Measurements from ENCODE around the gene KRI1. TPM values are rescaled to one million over a fixed set of nuclear protein-coding genes. Genes with fewer than 3 reads are reported as not detected.

KRI1 gene
- total and polyA plus RNA-seq, 2 of the 8 experiments (the other 6 are each of a cell fraction or from before 2014, with no cell fraction given): 14.2 to 45.2 TPM

DNA sequence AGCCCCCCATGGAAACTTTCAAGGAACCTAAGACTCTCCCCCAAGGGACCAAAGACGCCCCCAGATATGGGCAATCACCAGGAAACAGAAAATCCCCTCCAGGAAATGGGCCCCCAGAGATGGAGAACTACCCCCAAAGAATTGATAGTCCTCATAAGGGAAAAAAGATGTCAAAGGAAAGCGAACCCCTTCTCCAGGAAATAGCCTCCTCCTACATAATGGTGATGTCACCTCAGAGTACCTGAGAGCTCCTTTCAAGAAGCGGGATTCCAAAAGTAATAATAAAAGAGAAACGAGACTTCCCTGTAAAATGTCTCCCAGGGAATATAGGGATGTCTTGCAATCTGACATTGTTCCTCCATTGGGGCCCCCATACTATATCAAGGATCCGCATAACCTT, 1.8 kb upstream of the KRI1 start:
- Histone ChIP-seq H2AFZ (ENCODE audit: low read length) (no peak overlapping the region), H4K91ac (replicated peaks; ENCODE audit: insufficient read length, low read length) (no peak overlapping the region), H3K56ac (replicated peaks; ENCODE audit: insufficient read length, low read depth, low read length) (no peak overlapping the region), H2BK12ac (ENCODE audit: low read depth, low read length) (no peak overlapping the region), H2BK20ac (ENCODE audit: low read length) (no peak overlapping the region), H2BK120ac (replicated peaks; ENCODE audit: low read depth, low read length) (no peak overlapping the region), H3K4ac (replicated peaks; ENCODE audit: insufficient read length, low read depth, low read length) (no peak overlapping the region), H3K4me2 (ENCODE audit: insufficient read depth in 1 of 2, low read depth in 2 of 2, low read length in 2 of 2) (peak overlapping the region; percentile 81 to 82), H4K5ac (ENCODE audit: insufficient read length, low read depth, low read length) (no peak overlapping the region), H3K9me3 (ENCODE audit: insufficient read depth in 2 of 2, low read depth in 1 of 2, low read length in 1 of 2) (no peaks in the 10 kb centered on the region), H3K9ac (replicated peaks in 1 of 4; ENCODE audit: extremely low read depth in 1 of 4, low read depth in 3 of 4, low read length in 3 of 4) (no peak overlapping the region), H3K4me1 (replicated peaks in 1 of 4; ENCODE audit: control insufficient read depth in 3 of 4, insufficient read depth in 4 of 4, low read length in 3 of 4) (peaks cover 0 to 19% (median 9%) of the 10 kb centered on the region in 4 experiments; a peak in 6 of 7 replicates), H3K27ac (ENCODE audit: low read depth, low read length) (no peak overlapping the region), H3K36me3 (ENCODE audit: control insufficient read depth in 2 of 4, insufficient read depth in 4 of 4, low read length in 3 of 4) (peaks cover 0 to 8% (median 1%) of the 10 kb centered on the region in 4 experiments; a peak in 3 of 8 replicates), H3K14ac (ENCODE audit: insufficient read length) (no peak overlapping the region), H2BK5ac (ENCODE audit: low read depth, low read length) (no peak overlapping the region), H3K23ac (ENCODE audit: insufficient read length) (no peak overlapping the region), H3K79me1 (ENCODE audit: low read depth, low read length) (peaks cover 4% of the 10 kb centered on the region; the same call in 1 of the 2 replicates), H3K79me2 (ENCODE audit: control insufficient read depth in 1 of 2, insufficient read depth in 2 of 2, low read length in 2 of 2) (peaks cover 0 to 10% of the 10 kb centered on the region in 2 experiments; a peak in 2 of 4 replicates), H2AK5ac (ENCODE audit: low read depth, low read length) (no peak overlapping the region), H3K27me3 (replicated peaks in 1 of 4; ENCODE audit: control insufficient read depth in 3 of 4, extremely low read depth in 1 of 4, insufficient read depth in 3 of 4, low read length in 3 of 4) (peaks cover 0 to 10% (median 7%) of the 10 kb centered on the region in 4 experiments; a peak in 4 of 7 replicates), H3K4me3 (ENCODE audit: extremely low read depth in 1 of 4, insufficient read depth in 2 of 4, low read depth in 3 of 4, low read length in 4 of 4) (peak overlapping the region; percentile 54 to 69 (median 58); a peak in 7 of 8 replicates), H3K18ac (ENCODE audit: extremely low read depth, low read length) (no peak overlapping the region), H4K20me1 (replicated peaks in 1 of 2; ENCODE audit: control insufficient read depth in 1 of 2, insufficient read depth in 2 of 2, low read length in 2 of 2) (peaks cover 0 to 4% of the 10 kb centered on the region in 2 experiments), H2BK15ac (ENCODE audit: low read length) (no peak overlapping the region), H4K8ac (ENCODE audit: extremely low read depth, insufficient read depth, low read length) (no peak overlapping the region), H3K23me2 (ENCODE audit: low read depth, low read length) (peaks cover 18% of the 10 kb centered on the region)
- WGBS, 2 experiments (ENCODE audit: extremely low coverage in 1 of 2, insufficient coverage in 1 of 2, insufficient read length in 1 of 2, insufficient replicate concordance in 2 of 2, low coverage in 1 of 2, low lambda C conversion rate in 2 of 2, missing lambda C conversion rate in 1 of 2): 43% methylated on average over 5 of the region's 5 CpGs; no CpG with 5 or more reads in 1 of the 2 experiments
- DNase-seq (ENCODE audit: low read depth in 1 of 2, low spot score in 2 of 2) (no peak), FAIRE-seq (no peak)
- POLR2A ChIA-PET (ENCODE audit: partially characterized antibody): interaction anchor here (1.0 to 3.0 kb wide), 13 partner anchors 11 to 134 kb away, joined by 3 to 14 read pairs (median 5); partner anchors contain the start of gene QTRT1
- no peak for TF ChIP-seq FOSL1 (IDR thresholded peaks at IDR 0.05; ENCODE audit: insufficient read depth, low read depth, low read length)
- CTCF ChIA-PET (ENCODE audit: partially characterized antibody): interaction anchor here (0.7 to 2.5 kb wide), 14 partner anchors 9 to 261 kb away, joined by 3 to 11 read pairs (median 4); no protein-coding TSS in a partner anchor
